Measurements from ENCODE around the gene KANSL3. TPM values are rescaled to one million over a fixed set of nuclear protein-coding genes. Genes with fewer than 3 reads are reported as not detected.
"Not testable (repeated sequence)": the region's sequence is repeated elsewhere in the genome, so short reads cannot be mapped to it uniquely, and the experiment has no call there.

Gene KANSL3
- total RNA-seq, 1 donor from 2014 or later: 56.1 TPM

- H3K27ac ChIP-seq: peak overlapping the region in 1 of 2 donors; percentile 20
- intact Hi-C loops (cut with DNase I): loop anchor here (2.0 kb wide), 3 partner anchors 14 to 146 kb away; no protein-coding TSS in a partner anchor
- peaks cover 0 to 3% of the 10 kb centered on the region in 2 donors for H3K4me1 ChIP-seq
Measured at GRCh38 chr2:96555146-96555610, 82.9 kb downstream of the KANSL3 start.

GRCh38 chr2:96554293-96555145 lies 83.6 kb downstream of the KANSL3 start:
- H3K27ac ChIP-seq: peak overlapping the region in 1 of 2 donors; percentile 20
- no peaks in the 10 kb centered on the region for H3K27me3 ChIP-seq
- peak; percentile 96 to 98 (median 98) for TF ChIP-seq CTCF (IDR thresholded peaks at IDR 0.05)
- H3K9me3 ChIP-seq: no peaks in the 10 kb centered on the region
- peak overlapping the region in 1 of 2 donors; percentile 43 for H3K4me3 ChIP-seq
- intact Hi-C loops (cut with DNase I): loop anchor here (1.0 to 2.0 kb wide), 4 partner anchors 14 to 146 kb away; no protein-coding TSS in a partner anchor
- peaks cover 28 to 30% of the 10 kb centered on the region in 2 donors for H3K36me3 ChIP-seq
- DNase-seq (ENCODE audit: low spot score in 2 of 2): peak in 1 of 2 donors; percentile 89
- peaks cover 0 to 3% of the 10 kb centered on the region in 2 donors for H3K4me1 ChIP-seq

More at GRCh38 chr2:96555146-96555610, 82.9 kb downstream of the KANSL3 start:
- DNase-seq (ENCODE audit: low spot score in 2 of 2): no peak
- no peak overlapping the region for H3K4me3 ChIP-seq
- no peak for TF ChIP-seq CTCF (IDR thresholded peaks at IDR 0.05)
- H3K36me3 ChIP-seq: peaks cover 22 to 24% of the 10 kb centered on the region in 2 donors
- H3K27me3 ChIP-seq: no peaks in the 10 kb centered on the region
- no peaks in the 10 kb centered on the region for H3K9me3 ChIP-seq

- H3K4me3 ChIP-seq: peak overlapping the region in 1 of 2 donors; percentile 43
- intact Hi-C loops (cut with DNase I): loop anchor here (1.0 to 2.0 kb wide), 4 partner anchors 13 to 145 kb away; no protein-coding TSS in a partner anchor
Measured at GRCh38 chr2:96553957-96554292, 84.2 kb downstream of the KANSL3 start.

GRCh38 chr2:96553176-96553956 lies 84.7 kb downstream of the KANSL3 start:
- no peak overlapping the region for H3K4me3 ChIP-seq
- H3K27me3 ChIP-seq: no peaks in the 10 kb centered on the region
- no peaks in the 10 kb centered on the region for H3K9me3 ChIP-seq
- H3K4me1 ChIP-seq: peaks cover 0 to 13% of the 10 kb centered on the region in 2 donors
- intact Hi-C loops (cut with DNase I): no loop called here
- no peak for TF ChIP-seq CTCF (IDR thresholded peaks at IDR 0.05)
- H3K27ac ChIP-seq: peak overlapping the region in 1 of 2 donors; percentile 13
- peak in 1 of 2 donors; percentile 67 for DNase-seq (ENCODE audit: low spot score in 2 of 2)
- peaks cover 40 to 42% of the 10 kb centered on the region in 2 donors for H3K36me3 ChIP-seq

More at GRCh38 chr2:96553957-96554292, 84.2 kb downstream of the KANSL3 start:
- not testable (repeated sequence) for H3K4me1 ChIP-seq; H3K27me3 ChIP-seq; H3K9me3 ChIP-seq; DNase-seq (ENCODE audit: low spot score in 2 of 2)
- Histone ChIP-seq H3K27ac (peak overlapping the region in 1 of 2 donors; percentile 13), H3K36me3 (peaks cover 34 to 36% of the 10 kb centered on the region in 2 donors)

GRCh38 chr2:96552315-96553175 lies 85.6 kb downstream of the KANSL3 start:
- no peak for TF ChIP-seq CTCF (IDR thresholded peaks at IDR 0.05)
- Histone ChIP-seq H3K36me3 (peaks cover 43 to 50% of the 10 kb centered on the region in 2 donors), H3K4me3 (no peak overlapping the region), H3K27me3 (no peaks in the 10 kb centered on the region), H3K4me1 (peaks cover 0 to 17% of the 10 kb centered on the region in 2 donors), H3K27ac (peak overlapping the region in 1 of 2 donors; percentile 21), H3K9me3 (no peaks in the 10 kb centered on the region)
- intact Hi-C loops (cut with DNase I): no loop called here
- peak in 1 of 2 donors; percentile 58 for DNase-seq (ENCODE audit: low spot score in 2 of 2)

Measured in ascending aorta (tissue), 2 donors.